ENCODE measurements around the gene TTN.

The TTN gene

GRCh38 chr2:178819147-178819875 lies 12.1 kb upstream of the TTN start:
- H3K23ac ChIP-seq (ENCODE audit: low read length in 2 of 2) = no peak overlapping the region
- no peak overlapping the region for H3K4ac ChIP-seq (ENCODE audit: low read depth in 1 of 2, low read length in 2 of 2)
- H3K27me3 ChIP-seq (ENCODE audit: control insufficient read depth in 1 of 2, insufficient read depth in 1 of 2, low read length in 2 of 2) = no peaks in the 10 kb centered on the region
- H3K18ac ChIP-seq (ENCODE audit: low read depth in 1 of 2, low read length in 2 of 2) = no peak overlapping the region
- no peaks in the 10 kb centered on the region for H3K36me3 ChIP-seq (ENCODE audit: control insufficient read depth in 1 of 2, insufficient read depth in 2 of 2, low read depth in 1 of 2, low read length in 2 of 2)
- H3K4me1 ChIP-seq (ENCODE audit: control insufficient read depth, insufficient read depth, low read depth, low read length) = no peaks in the 10 kb centered on the region
- peak overlapping the region; percentile 18 for H3K9ac ChIP-seq (ENCODE audit: low read length)
- no peak overlapping the region for H3K4me3 ChIP-seq (ENCODE audit: insufficient read depth in 1 of 2, low read depth in 1 of 2, low read length in 2 of 2)
- H3K9me3 ChIP-seq (ENCODE audit: control insufficient read depth, low read length) = no peaks in the 10 kb centered on the region
- H3K79me1 ChIP-seq (replicated peaks; ENCODE audit: low read length, poor library complexity, severe bottlenecking) = no peaks in the 10 kb centered on the region
- no peak for DNase-seq
- no peak overlapping the region for H3K27ac ChIP-seq (ENCODE audit: low read length, poor library complexity, severe bottlenecking)
- H2BK15ac ChIP-seq (ENCODE audit: low read depth, poor library complexity, severe bottlenecking) = no peak overlapping the region
- no peak overlapping the region for H2AFZ ChIP-seq (ENCODE audit: low read depth, low read length)
- no peak overlapping the region for H2BK12ac ChIP-seq (ENCODE audit: low read length in 2 of 2)
- H3K4me2 ChIP-seq (ENCODE audit: low read length, poor library complexity, severe bottlenecking) = no peak overlapping the region
- H4K8ac ChIP-seq (ENCODE audit: low read length) = no peak overlapping the region
- no peak overlapping the region for H4K91ac ChIP-seq (ENCODE audit: low read length)
- H2AK5ac ChIP-seq (ENCODE audit: low read length, severe bottlenecking) = no peak overlapping the region
- WGBS = no CpG with 5 or more reads among the region's 1 CpG
- no peak overlapping the region for H2BK120ac ChIP-seq (ENCODE audit: low read depth, low read length)
- H2BK5ac ChIP-seq (ENCODE audit: low read depth, low read length, poor library complexity, severe bottlenecking) = no peak overlapping the region
- H3K14ac ChIP-seq (ENCODE audit: low read length in 2 of 2) = no peak overlapping the region

DNA sequence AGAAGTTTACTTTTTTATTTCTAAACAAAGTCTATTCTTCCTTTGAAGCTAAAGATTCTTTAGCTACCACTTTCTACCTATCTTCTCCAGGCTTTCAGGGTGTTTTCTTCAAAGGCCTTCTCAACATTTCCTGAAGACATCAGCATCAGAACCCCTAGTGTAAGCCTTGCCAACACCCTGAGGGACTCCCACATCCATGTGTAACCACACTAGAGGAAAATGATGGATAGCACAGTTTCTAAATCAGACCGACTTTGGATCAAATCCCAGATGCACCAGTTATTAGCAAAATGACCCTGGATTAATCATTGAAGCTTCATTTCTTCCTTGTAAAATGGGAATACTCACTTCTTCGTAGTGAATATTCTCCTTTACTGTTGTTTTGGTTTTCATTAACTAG lies 4.7 kb upstream of the TTN start:
- H2BK5ac ChIP-seq (ENCODE audit: low read depth, low read length, poor library complexity, severe bottlenecking) = no peak overlapping the region
- H2BK120ac ChIP-seq (ENCODE audit: low read depth, low read length) = no peak overlapping the region
- no peak overlapping the region for H2AFZ ChIP-seq (ENCODE audit: low read depth, low read length)
- H3K4me2 ChIP-seq (ENCODE audit: low read length, poor library complexity, severe bottlenecking) = no peak overlapping the region
- H3K4me3 ChIP-seq (ENCODE audit: insufficient read depth in 1 of 2, low read depth in 1 of 2, low read length in 2 of 2) = no peak overlapping the region
- H3K9me3 ChIP-seq (ENCODE audit: control insufficient read depth, low read length) = no peaks in the 10 kb centered on the region
- H4K8ac ChIP-seq (ENCODE audit: low read length) = no peak overlapping the region
- H3K27ac ChIP-seq (ENCODE audit: low read length, poor library complexity, severe bottlenecking) = no peak overlapping the region
- H2BK12ac ChIP-seq (ENCODE audit: low read length in 2 of 2) = no peak overlapping the region
- H3K23ac ChIP-seq (ENCODE audit: low read length in 2 of 2) = no peak overlapping the region
- DNase-seq = no peak
- no peak overlapping the region for H3K18ac ChIP-seq (ENCODE audit: low read depth in 1 of 2, low read length in 2 of 2)
- no peak overlapping the region for H2AK5ac ChIP-seq (ENCODE audit: low read length, severe bottlenecking)
- no peak overlapping the region for H3K14ac ChIP-seq (ENCODE audit: low read length in 2 of 2)
- no peak overlapping the region for H4K91ac ChIP-seq (ENCODE audit: low read length)
- H3K4me1 ChIP-seq (ENCODE audit: control insufficient read depth, insufficient read depth, low read depth, low read length) = no peaks in the 10 kb centered on the region
- no peak overlapping the region for H2BK15ac ChIP-seq (ENCODE audit: low read depth, poor library complexity, severe bottlenecking)
- no peak overlapping the region for H3K9ac ChIP-seq (ENCODE audit: low read length)
- H3K36me3 ChIP-seq (ENCODE audit: control insufficient read depth in 1 of 2, insufficient read depth in 2 of 2, low read depth in 1 of 2, low read length in 2 of 2) = no peaks in the 10 kb centered on the region
- H3K27me3 ChIP-seq (ENCODE audit: control insufficient read depth in 1 of 2, insufficient read depth in 1 of 2, low read length in 2 of 2) = no peaks in the 10 kb centered on the region
- 67% methylated on average over 1 of the region's 2 CpGs for WGBS
- H3K4ac ChIP-seq (ENCODE audit: low read depth in 1 of 2, low read length in 2 of 2) = no peak overlapping the region
- H3K79me1 ChIP-seq (replicated peaks; ENCODE audit: low read length, poor library complexity, severe bottlenecking) = no peaks in the 10 kb centered on the region

DNA sequence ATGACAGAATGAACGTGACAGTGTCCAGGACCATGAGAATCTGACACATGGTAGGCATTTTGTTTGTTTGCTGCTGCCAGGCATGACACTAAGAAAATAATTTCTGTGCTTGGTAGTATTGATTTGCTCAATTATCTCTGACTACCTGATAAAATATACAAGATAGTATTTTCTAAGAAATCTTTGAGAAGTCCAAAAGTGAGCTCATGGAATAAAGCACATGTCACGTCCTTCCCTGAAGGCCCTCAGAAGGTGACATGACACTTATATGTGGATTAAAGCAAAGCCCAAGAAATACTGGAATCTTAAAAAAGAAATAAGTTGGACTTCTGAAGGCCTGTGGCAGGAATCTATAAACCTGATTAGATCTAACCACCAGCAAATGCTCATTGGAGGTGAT lies 3.8 kb upstream of the TTN start:
- H3K36me3 ChIP-seq (ENCODE audit: control insufficient read depth in 1 of 2, insufficient read depth in 2 of 2, low read depth in 1 of 2, low read length in 2 of 2) = no peaks in the 10 kb centered on the region
- no peak overlapping the region for H2BK12ac ChIP-seq (ENCODE audit: low read length in 2 of 2)
- no peaks in the 10 kb centered on the region for H3K4me1 ChIP-seq (ENCODE audit: control insufficient read depth, insufficient read depth, low read depth, low read length)
- H3K27ac ChIP-seq (ENCODE audit: low read length, poor library complexity, severe bottlenecking) = no peak overlapping the region
- H2AK5ac ChIP-seq (ENCODE audit: low read length, severe bottlenecking) = no peak overlapping the region
- DNase-seq = no peak
- H3K4ac ChIP-seq (ENCODE audit: low read depth in 1 of 2, low read length in 2 of 2) = no peak overlapping the region
- H4K91ac ChIP-seq (ENCODE audit: low read length) = no peak overlapping the region
- H3K4me2 ChIP-seq (ENCODE audit: low read length, poor library complexity, severe bottlenecking) = no peak overlapping the region
- H3K4me3 ChIP-seq (ENCODE audit: insufficient read depth in 1 of 2, low read depth in 1 of 2, low read length in 2 of 2) = no peak overlapping the region
- 79% methylated on average over 2 of the region's 2 CpGs for WGBS
- no peaks in the 10 kb centered on the region for H3K79me1 ChIP-seq (replicated peaks; ENCODE audit: low read length, poor library complexity, severe bottlenecking)
- H3K9me3 ChIP-seq (ENCODE audit: control insufficient read depth, low read length) = no peaks in the 10 kb centered on the region
- H3K23ac ChIP-seq (ENCODE audit: low read length in 2 of 2) = no peak overlapping the region
- no peak overlapping the region for H2BK15ac ChIP-seq (ENCODE audit: low read depth, poor library complexity, severe bottlenecking)
- H2BK120ac ChIP-seq (ENCODE audit: low read depth, low read length) = no peak overlapping the region
- no peak overlapping the region for H4K8ac ChIP-seq (ENCODE audit: low read length)
- no peak overlapping the region for H3K9ac ChIP-seq (ENCODE audit: low read length)
- H2BK5ac ChIP-seq (ENCODE audit: low read depth, low read length, poor library complexity, severe bottlenecking) = no peak overlapping the region
- H2AFZ ChIP-seq (ENCODE audit: low read depth, low read length) = no peak overlapping the region
- H3K14ac ChIP-seq (ENCODE audit: low read length in 2 of 2) = no peak overlapping the region
- H3K18ac ChIP-seq (ENCODE audit: low read depth in 1 of 2, low read length in 2 of 2) = no peak overlapping the region
- H3K27me3 ChIP-seq (ENCODE audit: control insufficient read depth in 1 of 2, insufficient read depth in 1 of 2, low read length in 2 of 2) = no peaks in the 10 kb centered on the region

- Histone ChIP-seq H2BK15ac (ENCODE audit: low read depth, poor library complexity, severe bottlenecking) (no peak overlapping the region), H2BK120ac (ENCODE audit: low read depth, low read length) (no peak overlapping the region), H4K8ac (ENCODE audit: low read length) (no peak overlapping the region), H3K4me2 (ENCODE audit: low read length, poor library complexity, severe bottlenecking) (no peak overlapping the region), H2AFZ (ENCODE audit: low read depth, low read length) (no peak overlapping the region), H3K4me3 (ENCODE audit: insufficient read depth in 1 of 2, low read depth in 1 of 2, low read length in 2 of 2) (no peak overlapping the region), H4K91ac (ENCODE audit: low read length) (no peak overlapping the region), H3K79me1 (replicated peaks; ENCODE audit: low read length, poor library complexity, severe bottlenecking) (no peaks in the 10 kb centered on the region), H3K4me1 (ENCODE audit: control insufficient read depth, insufficient read depth, low read depth, low read length) (no peaks in the 10 kb centered on the region), H2BK5ac (ENCODE audit: low read depth, low read length, poor library complexity, severe bottlenecking) (no peak overlapping the region), H3K18ac (ENCODE audit: low read depth in 1 of 2, low read length in 2 of 2) (no peak overlapping the region), H3K9me3 (ENCODE audit: control insufficient read depth, low read length) (no peaks in the 10 kb centered on the region), H3K14ac (ENCODE audit: low read length in 2 of 2) (no peak overlapping the region), H3K23ac (ENCODE audit: low read length in 2 of 2) (no peak overlapping the region), H3K36me3 (ENCODE audit: control insufficient read depth in 1 of 2, insufficient read depth in 2 of 2, low read depth in 1 of 2, low read length in 2 of 2) (no peaks in the 10 kb centered on the region), H3K9ac (ENCODE audit: low read length) (no peak overlapping the region), H3K4ac (ENCODE audit: low read depth in 1 of 2, low read length in 2 of 2) (no peak overlapping the region), H2BK12ac (ENCODE audit: low read length in 2 of 2) (no peak overlapping the region), H2AK5ac (ENCODE audit: low read length, severe bottlenecking) (no peak overlapping the region), H3K27me3 (ENCODE audit: control insufficient read depth in 1 of 2, insufficient read depth in 1 of 2, low read length in 2 of 2) (no peaks in the 10 kb centered on the region), H3K27ac (ENCODE audit: low read length, poor library complexity, severe bottlenecking) (no peak overlapping the region)
- no peak for DNase-seq
- 89% methylated on average over 2 of the region's 5 CpGs for WGBS
These were observed 3.2 kb upstream of the TTN start for GRCh38 chr2:178810422-178810821.

All from mesenchymal stem cell (in vitro differentiated cells and primary cell).